RWPE2 (cell line): ENCODE measurements around the gene DACH1.

Experiments
- ATAC-seq: fragments of 200-7000 bp; cut with Tn5 transposase; 3 replicates; pipeline ENCODE4 v1.9.1; 2021; ENCODE audit warnings: low read depth
- DNase-seq: peaks from one replicate; pipeline ENCODE4 v3.0.0-alpha.2; 2020; ENCODE audit warnings: low spot score
- H3K27ac ChIP-seq: fragments of 450-650 bp; 2 replicates; pipeline ENCODE4 v1.5.1; 2017; ENCODE audit warnings: mild to moderate bottlenecking; ENCODE audit not compliant: poor library complexity, severe bottlenecking
- H3K27me3 ChIP-seq: fragments of 250-450 bp; sonication (Bioruptor Pico); 2 replicates; pipeline ENCODE4 v1.5.1; 2021; ENCODE audit warnings: mild to moderate bottlenecking, moderate library complexity; ENCODE audit not compliant: insufficient read depth, poor library complexity, severe bottlenecking
- H3K36me3 ChIP-seq: fragments of 250-450 bp; sonication (Bioruptor Pico); 2 replicates; pipeline ENCODE4 v1.5.1; 2020; ENCODE audit warnings: low read depth, mild to moderate bottlenecking, moderate library complexity
- H3K4me1 ChIP-seq: fragments of 250-450 bp; sonication (Bioruptor Pico); 2 replicates; pipeline ENCODE4 v1.5.1; 2021; ENCODE audit warnings: mild to moderate bottlenecking, moderate library complexity; ENCODE audit not compliant: insufficient read depth, poor library complexity, severe bottlenecking
- H3K4me3 ChIP-seq: fragments of 250-450 bp; sonication (Bioruptor Pico); 2 replicates; pipeline ENCODE4 v1.5.1; 2021; ENCODE audit warnings: mild to moderate bottlenecking, moderate library complexity; ENCODE audit not compliant: severe bottlenecking
- H3K9me3 ChIP-seq: fragments of 250-450 bp; sonication (Bioruptor Pico); 2 replicates; pipeline ENCODE4 v1.5.1; 2021; ENCODE audit warnings: mild to moderate bottlenecking, moderate library complexity; ENCODE audit not compliant: severe bottlenecking
- TF ChIP-seq, protein P1 (sequence below): fragments of 450-650 bp; IDR thresholded peaks from one replicate; pipeline ENCODE4 v1.5.1; 2017; ENCODE audit warnings: mild to moderate bottlenecking, moderate library complexity; ENCODE audit not compliant: poor library complexity, severe bottlenecking

Gene DACH1

DNA sequence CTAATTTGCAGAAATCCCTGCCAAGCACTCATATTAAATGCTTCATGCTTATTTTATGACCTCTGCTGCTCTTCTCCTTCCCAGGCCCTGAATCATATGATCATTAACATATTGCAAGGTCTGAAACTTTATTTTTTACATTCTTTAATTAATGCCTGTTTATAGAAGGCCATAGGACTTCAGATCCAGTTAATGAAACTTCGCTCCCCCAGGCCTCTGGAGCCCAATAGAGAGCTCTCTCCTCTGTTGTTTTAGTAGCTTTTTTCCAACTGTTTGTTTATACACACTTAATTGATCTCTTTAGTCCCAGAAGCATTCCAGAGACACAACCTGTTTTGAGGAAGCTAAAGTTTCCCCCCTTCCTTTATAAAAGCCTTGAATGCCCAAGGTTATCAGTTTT is 68.3 kb downstream of the DACH1 start:
- no peak overlapping the region for H3K4me3 ChIP-seq
- H3K27ac ChIP-seq = no peak overlapping the region
- ATAC-seq (no peak), DNase-seq (no peak)
- TF ChIP-seq, protein P1, sequence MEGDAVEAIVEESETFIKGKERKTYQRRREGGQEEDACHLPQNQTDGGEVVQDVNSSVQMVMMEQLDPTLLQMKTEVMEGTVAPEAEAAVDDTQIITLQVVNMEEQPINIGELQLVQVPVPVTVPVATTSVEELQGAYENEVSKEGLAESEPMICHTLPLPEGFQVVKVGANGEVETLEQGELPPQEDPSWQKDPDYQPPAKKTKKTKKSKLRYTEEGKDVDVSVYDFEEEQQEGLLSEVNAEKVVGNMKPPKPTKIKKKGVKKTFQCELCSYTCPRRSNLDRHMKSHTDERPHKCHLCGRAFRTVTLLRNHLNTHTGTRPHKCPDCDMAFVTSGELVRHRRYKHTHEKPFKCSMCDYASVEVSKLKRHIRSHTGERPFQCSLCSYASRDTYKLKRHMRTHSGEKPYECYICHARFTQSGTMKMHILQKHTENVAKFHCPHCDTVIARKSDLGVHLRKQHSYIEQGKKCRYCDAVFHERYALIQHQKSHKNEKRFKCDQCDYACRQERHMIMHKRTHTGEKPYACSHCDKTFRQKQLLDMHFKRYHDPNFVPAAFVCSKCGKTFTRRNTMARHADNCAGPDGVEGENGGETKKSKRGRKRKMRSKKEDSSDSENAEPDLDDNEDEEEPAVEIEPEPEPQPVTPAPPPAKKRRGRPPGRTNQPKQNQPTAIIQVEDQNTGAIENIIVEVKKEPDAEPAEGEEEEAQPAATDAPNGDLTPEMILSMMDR = no peak
- no peaks in the 10 kb centered on the region for H3K4me1 ChIP-seq
- no peaks in the 10 kb centered on the region for H3K27me3 ChIP-seq
- no peaks in the 10 kb centered on the region for H3K9me3 ChIP-seq
- H3K36me3 ChIP-seq = no peaks in the 10 kb centered on the region

GRCh38 chr13:71797517-71797916 is 69.5 kb downstream of the DACH1 start:
- TF ChIP-seq, protein P1 = no peak
- no peak overlapping the region for H3K4me3 ChIP-seq
- no peak for DNase-seq

DNA sequence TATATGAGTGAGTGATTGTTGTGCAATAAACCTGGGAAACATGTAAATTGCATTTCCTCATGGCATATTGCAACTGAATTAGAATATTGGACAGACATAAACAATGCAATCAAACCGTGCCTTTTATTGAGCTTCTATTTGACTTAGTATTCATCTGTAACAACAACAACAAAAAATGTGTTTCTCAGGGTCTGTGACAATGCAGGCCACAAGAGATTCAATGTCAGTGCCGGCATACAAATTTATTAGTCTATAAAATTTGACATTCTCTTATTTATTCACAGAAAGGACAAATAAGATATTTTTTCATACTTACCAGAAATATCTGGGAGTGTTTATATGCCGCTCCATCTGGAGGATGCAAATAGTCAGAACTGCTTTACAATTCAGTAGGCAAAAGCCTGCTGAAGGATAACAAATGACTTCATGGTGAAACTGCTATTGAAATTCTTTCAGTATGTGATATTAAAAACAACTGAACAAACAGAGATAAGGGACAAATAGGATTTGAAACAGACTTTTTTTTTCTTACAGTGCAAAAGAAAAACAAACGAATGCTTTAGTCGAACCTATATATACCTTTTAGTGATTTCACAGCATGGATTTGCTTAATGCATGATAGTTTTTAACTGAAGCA is 77.2 kb downstream of the DACH1 start:
- Histone ChIP-seq H3K36me3 (no peaks in the 10 kb centered on the region), H3K27me3 (no peaks in the 10 kb centered on the region), H3K4me3 (no peak overlapping the region), H3K4me1 (no peaks in the 10 kb centered on the region), H3K27ac (no peak overlapping the region), H3K9me3 (no peaks in the 10 kb centered on the region)
- ATAC-seq (no peak), DNase-seq (no peak)
- TF ChIP-seq, protein P1 = no peak

More at GRCh38 chr13:71797517-71797916, 69.5 kb downstream of the DACH1 start:
- Histone ChIP-seq H3K36me3 (no peaks in the 10 kb centered on the region), H3K27ac (no peak overlapping the region), H3K9me3 (no peaks in the 10 kb centered on the region), H3K4me1 (no peaks in the 10 kb centered on the region), H3K27me3 (no peaks in the 10 kb centered on the region)
- no peak for ATAC-seq

DNA sequence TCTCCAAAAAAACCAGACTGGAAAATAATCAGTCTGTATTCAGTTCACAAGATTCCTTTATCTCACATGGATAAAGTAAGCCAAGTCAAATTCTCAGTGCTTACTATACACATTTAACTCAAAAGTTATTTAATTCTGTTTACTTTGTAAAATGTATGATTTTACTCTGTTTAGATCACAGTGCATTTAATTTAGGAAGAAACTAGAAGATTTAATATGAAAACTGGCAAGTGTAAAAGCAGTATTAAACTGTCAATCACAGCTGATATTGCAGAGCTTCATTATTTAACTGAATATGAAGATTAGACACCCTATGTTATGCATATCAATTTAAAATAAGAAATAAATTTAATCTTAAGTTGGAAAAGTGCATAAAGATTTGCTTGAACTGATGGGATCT is 78.0 kb downstream of the DACH1 start:
- Histone ChIP-seq H3K9me3 (no peaks in the 10 kb centered on the region), H3K36me3 (no peaks in the 10 kb centered on the region), H3K4me3 (no peak overlapping the region), H3K27ac (no peak overlapping the region), H3K27me3 (no peaks in the 10 kb centered on the region), H3K4me1 (no peaks in the 10 kb centered on the region)
- no peak for ATAC-seq
- TF ChIP-seq, protein P1 = no peak
- no peak for DNase-seq

- H3K27me3 ChIP-seq = no peaks in the 10 kb centered on the region
- ATAC-seq (no peak), DNase-seq (no peak)
- no peaks in the 10 kb centered on the region for H3K36me3 ChIP-seq
- H3K9me3 ChIP-seq = no peaks in the 10 kb centered on the region
- H3K4me1 ChIP-seq = no peaks in the 10 kb centered on the region
- H3K4me3 ChIP-seq = no peak overlapping the region
- H3K27ac ChIP-seq = no peak overlapping the region
- TF ChIP-seq, protein P1 = no peak
Observed at GRCh38 chr13:71787414-71787813, 79.6 kb downstream of the DACH1 start.
